HG03439 (cell line): ENCODE measurements around the gene GJB1.
A peak's percentile ranks its signal among the peaks of the same experiment; 100 is the strongest.
"Not testable (repeated sequence)": the region's sequence is repeated elsewhere in the genome, so short reads cannot be mapped to it uniquely, and the experiment has no call there.

Source experiments
- ATAC-seq: cut with Tn5 transposase; IDR thresholded peaks from one replicate; pipeline ENCODE4 v1.9.1; 2021; ENCODE audit warnings: mild to moderate bottlenecking, moderate library complexity; ENCODE audit not compliant: unreplicated experiment

Gene GJB1

GRCh38 chrX:71254092-71254963, 31.3 kb downstream of the GJB1 start, which contains the start of gene ZMYM3:
ZMYM3 (minus strand) TSS chrX:71254140; CDS start chrX:71253255, 885 bp downstream.
- ATAC-seq: peak; percentile 82

- ATAC-seq: no peak
Observed at GRCh38 chrX:71256051-71256450, 33.0 kb downstream of the GJB1 start.

GRCh38 chrX:71256856-71257255, 33.8 kb downstream of the GJB1 start:
- ATAC-seq: no peak

- not testable (repeated sequence) for ATAC-seq
Observed at GRCh38 chrX:71268624-71269023, 45.6 kb downstream of the GJB1 start.

GRCh38 chrX:71269801-71270395, 46.9 kb downstream of the GJB1 start:
- ATAC-seq: no peak

- ATAC-seq: not testable (repeated sequence)
Observed at GRCh38 chrX:71272313-71272712, 49.3 kb downstream of the GJB1 start.
